Measurements from ENCODE around the gene FXYD7.
A peak's percentile ranks its signal among the peaks of the same experiment; 100 is the strongest.
"Not testable (repeated sequence)": the region's sequence is repeated elsewhere in the genome, so short reads cannot be mapped to it uniquely, and the experiment has no call there.

Gene FXYD7

DNA sequence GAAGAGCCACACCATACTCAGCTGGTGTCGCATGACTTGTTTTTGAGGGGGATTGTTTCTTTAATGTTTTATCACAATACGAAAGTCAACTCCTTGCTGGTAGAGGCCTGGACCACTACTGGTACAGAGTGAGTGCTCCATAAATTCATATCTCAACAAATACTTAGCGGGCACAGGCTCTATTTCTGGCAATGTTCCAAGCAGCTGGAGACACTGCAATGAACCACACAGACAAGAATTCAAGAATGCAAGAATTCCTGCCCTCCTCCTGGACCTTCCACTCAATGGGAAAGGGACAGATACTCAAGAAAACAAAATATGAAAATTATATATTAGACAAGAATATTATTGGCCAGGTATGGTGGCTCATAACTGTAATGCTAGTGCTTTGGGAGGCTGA, 6.4 kb downstream of the FXYD7 start:
- no peak for DNase-seq (ENCODE audit: low read depth)
- no peak overlapping the region for H3K4me3 ChIP-seq (ENCODE audit: low read depth, low read length)
- TF ChIP-seq, protein P1, sequence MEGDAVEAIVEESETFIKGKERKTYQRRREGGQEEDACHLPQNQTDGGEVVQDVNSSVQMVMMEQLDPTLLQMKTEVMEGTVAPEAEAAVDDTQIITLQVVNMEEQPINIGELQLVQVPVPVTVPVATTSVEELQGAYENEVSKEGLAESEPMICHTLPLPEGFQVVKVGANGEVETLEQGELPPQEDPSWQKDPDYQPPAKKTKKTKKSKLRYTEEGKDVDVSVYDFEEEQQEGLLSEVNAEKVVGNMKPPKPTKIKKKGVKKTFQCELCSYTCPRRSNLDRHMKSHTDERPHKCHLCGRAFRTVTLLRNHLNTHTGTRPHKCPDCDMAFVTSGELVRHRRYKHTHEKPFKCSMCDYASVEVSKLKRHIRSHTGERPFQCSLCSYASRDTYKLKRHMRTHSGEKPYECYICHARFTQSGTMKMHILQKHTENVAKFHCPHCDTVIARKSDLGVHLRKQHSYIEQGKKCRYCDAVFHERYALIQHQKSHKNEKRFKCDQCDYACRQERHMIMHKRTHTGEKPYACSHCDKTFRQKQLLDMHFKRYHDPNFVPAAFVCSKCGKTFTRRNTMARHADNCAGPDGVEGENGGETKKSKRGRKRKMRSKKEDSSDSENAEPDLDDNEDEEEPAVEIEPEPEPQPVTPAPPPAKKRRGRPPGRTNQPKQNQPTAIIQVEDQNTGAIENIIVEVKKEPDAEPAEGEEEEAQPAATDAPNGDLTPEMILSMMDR (conservative IDR thresholded peaks at IDR 0.05; ENCODE audit: low read depth, low read length): no peak

DNA sequence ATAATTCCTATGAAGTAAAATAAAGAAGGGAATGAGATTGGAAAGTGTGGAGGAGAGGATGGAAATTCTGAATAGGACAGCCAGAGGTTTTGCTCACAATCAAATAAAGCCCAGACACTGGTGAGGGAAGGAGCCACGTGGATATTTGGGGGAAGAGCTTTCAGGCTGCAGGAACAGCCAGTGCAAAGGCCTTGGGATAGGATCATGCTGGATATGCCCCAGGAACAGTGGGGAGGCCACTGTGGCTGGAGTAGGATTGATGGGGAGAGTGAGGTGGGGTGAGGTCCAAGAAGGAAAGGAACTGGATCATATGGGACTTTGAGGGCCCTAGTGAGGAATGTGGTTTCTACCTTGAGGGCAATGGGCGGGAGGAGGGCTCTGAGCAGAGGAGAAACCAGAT, 7.4 kb downstream of the FXYD7 start:
- TF ChIP-seq, protein P1 (conservative IDR thresholded peaks at IDR 0.05; ENCODE audit: low read depth, low read length): no peak
- H3K4me3 ChIP-seq (ENCODE audit: low read depth, low read length): no peak overlapping the region
- DNase-seq (ENCODE audit: low read depth): no peak

DNA sequence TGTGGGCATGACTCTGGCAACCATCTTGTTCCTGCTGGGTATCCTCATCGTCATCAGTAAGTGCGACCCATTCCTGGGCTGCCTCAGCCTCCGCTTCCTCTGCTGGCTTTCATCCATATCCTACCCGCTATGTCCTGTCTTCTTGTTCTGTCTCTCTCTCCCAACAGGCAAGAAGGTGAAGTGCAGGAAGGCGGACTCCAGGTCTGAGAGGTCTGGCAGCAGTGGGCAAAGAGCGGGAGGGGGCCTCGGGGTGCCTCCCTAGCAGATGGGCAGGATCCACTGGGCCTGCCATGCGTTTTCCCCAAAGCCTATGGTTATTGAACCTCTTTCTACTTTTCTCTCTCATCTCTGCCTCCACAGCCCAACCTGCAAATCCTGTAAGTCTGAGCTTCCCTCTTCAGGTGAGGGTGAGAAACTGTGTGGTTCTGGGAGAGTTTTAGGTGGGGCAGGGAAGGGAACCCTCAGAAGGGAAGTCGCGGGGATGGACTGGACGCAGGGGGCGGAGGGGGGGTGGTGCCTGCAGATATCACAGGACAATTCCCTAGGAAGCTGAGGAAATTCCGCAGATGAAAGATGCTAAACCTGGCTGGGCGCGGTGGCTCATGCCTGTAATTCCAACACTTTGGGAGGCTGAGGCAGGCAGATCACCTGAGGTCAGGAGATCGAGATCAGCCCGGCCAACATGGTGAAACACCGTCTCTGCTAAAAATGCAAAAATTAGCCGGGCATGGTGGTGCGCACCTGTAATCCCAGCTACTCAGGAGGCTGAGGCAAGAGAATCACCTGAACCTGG, 8.4 kb downstream of the FXYD7 start:
- no peak for DNase-seq (ENCODE audit: low read depth)
- TF ChIP-seq, protein P1 (conservative IDR thresholded peaks at IDR 0.05; ENCODE audit: low read depth, low read length): no peak
- no peak overlapping the region for H3K4me3 ChIP-seq (ENCODE audit: low read depth, low read length)

DNA sequence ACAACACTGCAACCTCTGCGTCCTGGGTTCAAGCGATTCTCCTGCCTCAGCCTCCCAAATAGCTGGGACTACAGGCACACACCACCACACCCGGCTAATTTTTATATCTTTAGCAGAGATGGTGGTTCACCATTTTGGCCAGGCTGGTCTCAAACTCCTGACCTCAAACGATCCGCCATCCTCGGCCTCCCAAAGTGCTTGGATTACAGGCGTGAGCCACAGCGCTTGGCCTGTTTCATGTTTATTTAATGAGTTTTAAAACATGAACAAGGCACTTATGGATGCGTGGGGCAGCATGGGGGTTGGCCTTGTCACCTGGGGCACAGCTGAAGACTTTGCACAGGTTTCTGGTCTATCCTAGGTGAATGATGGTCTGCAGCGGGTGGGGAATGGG, 10.1 kb downstream of the FXYD7 start:
- DNase-seq (ENCODE audit: low read depth); H3K4me3 ChIP-seq (ENCODE audit: low read depth, low read length): not testable (repeated sequence)

DNA sequence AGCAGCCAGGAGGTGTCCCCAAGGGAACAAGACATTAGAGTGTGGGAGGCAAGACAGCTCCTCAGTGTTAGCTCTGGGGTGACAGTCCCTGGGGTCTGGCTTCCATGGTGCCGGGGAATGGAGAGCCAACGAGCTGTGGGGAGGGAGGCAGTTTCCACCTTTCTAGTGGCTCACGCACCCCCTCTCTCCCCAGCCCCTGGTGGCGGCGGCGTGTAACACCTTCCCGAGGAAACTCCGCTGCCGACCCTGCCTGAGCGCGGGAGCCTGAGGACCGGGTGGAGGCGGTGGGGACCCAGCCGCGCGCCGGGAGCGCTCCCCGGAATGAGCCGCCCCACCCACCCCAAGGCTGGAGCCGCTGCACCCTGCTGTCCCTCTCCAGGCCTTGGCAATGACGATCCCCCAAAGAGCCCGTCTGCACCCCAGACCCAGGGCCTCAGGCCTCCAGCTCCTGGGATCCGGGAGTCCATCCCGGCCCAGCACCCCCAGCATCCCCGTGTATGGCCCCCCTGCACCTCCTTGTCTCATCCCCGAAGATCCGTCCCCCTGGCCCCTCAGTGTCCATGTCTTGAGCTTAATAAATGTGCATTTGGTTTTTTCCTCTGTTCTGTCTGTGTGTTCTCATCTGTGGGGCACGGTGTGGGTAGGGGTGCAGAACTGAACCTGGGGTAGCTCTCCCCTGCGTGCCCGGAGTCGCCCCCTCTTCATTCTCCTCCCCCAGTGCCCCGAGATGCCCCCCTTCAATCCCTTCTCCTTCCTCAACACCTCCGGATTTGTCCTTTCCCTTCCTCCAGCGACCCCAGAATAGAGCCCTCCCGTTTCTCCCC, 10.9 kb downstream of the FXYD7 start:
- peak; percentile 36 for DNase-seq (ENCODE audit: low read depth)
- TF ChIP-seq, protein P1 (conservative IDR thresholded peaks at IDR 0.05; ENCODE audit: low read depth, low read length): peak; percentile 68
- H3K4me3 ChIP-seq (ENCODE audit: low read depth, low read length): peak overlapping the region; percentile 76

DNA sequence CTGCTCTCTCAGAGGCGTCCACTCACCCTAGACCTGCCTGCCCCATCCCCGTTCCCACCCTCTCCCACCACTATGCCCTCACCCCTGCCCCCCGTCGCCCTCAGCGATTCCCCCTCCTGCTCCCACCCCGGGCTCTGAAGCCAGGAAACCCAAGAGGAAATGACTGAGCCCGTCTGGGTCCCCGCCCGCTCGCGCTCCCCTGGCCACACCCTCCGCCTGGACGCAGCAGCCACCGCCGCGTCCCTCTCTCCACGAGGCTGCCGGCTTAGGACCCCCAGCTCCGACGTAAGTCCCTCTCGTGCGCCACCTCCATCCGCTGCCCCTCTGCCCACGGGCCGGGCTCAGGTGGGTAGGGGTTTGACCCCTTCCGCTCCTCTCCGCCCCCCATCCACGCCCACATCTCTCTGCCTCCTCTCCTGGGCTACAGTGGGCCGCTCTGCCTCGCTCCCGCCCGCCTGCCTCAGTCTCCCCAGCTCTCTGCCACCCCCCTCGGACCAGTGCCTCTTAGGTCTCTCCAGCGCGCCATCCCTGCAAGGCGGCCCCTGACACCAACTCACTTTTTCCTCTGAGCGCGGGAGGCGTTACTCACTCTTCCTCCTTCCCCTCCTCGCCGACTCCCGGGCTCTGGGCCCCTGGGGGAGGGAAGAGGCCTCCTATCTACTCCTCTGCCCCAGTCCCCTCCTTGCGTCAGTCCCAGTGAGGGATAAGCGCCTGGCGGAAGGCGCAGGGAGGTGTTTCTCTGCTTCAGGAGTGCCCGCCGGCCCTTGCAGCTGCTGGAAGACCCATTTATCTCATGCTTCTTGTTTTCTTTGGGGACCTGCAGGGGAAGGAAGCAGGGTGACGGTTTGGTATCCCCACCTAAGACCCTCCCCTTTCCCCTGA, 11.7 kb downstream of the FXYD7 start, which contains the start of gene FXYD5:
Gene FXYD5 (plus strand): TSS at position 211 of the 882 bp plus-strand sequence. CDS start 816 bp downstream, outside the sequence.
- peak within 1 kb of the TSS; percentile 76 for H3K4me3 ChIP-seq (ENCODE audit: low read depth, low read length)
- DNase-seq (ENCODE audit: low read depth): peak; percentile 68
- TF ChIP-seq, protein P1 (conservative IDR thresholded peaks at IDR 0.05; ENCODE audit: low read depth, low read length): no peak

DNA sequence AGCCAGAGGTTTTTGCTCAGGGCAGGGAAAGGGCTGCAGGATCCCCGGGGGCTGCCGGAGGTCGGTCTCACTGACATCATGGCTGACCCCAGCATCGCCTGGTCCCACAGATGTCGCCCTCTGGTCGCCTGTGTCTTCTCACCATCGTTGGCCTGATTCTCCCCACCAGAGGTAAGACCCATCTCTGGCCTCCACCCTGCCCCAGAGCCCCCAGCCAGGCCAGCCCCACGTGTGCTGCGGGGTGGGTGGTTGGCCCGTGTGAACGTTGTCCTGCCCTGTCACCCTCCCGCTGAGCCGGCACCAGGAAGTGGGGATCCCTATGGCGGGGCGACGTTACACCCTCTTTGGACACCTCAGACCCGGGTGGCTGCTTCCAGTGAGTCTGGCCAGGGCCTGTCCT, 12.4 kb downstream of the FXYD7 start:
- DNase-seq (ENCODE audit: low read depth): no peak
- TF ChIP-seq, protein P1 (conservative IDR thresholded peaks at IDR 0.05; ENCODE audit: low read depth, low read length): no peak
- peak overlapping the region; percentile 76 for H3K4me3 ChIP-seq (ENCODE audit: low read depth, low read length)
